RCC 7860 (cell line): ENCODE measurements around the gene DCLRE1A.
"Not testable (repeated sequence)": the region's sequence is repeated elsewhere in the genome, so short reads cannot be mapped to it uniquely, and the experiment has no call there.

Experiments
- DNase-seq: peaks from one replicate; pipeline ENCODE4 v3.0.0-alpha.2; 2015; ENCODE audit warnings: low spot score
- FAIRE-seq: peaks from 2 replicates; lab custom pipeline; 2012; peaks lifted over from hg19 to GRCh38; lab: Jason Lieb, UNC

The DCLRE1A gene

DNA sequence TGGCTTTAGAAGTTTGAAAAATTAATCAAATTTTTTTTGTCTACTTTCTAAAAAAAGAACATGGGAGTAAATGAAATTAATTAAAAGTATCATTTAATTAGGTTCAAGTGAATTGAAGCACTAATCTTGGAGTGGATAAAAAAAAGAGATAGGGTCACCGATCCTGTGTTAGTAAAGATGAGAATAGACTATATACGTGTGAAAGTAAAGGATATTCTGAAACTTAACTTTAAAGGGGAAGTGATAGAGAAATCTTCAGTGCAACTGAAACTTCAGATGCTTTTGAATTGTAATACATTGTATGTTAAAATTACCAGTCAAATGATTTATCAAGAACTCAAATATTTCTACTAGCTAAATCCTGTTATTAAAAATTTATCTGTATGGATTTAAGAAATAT is 5.4 kb upstream of the DCLRE1A start:
- DNase-seq: no peak

DNA sequence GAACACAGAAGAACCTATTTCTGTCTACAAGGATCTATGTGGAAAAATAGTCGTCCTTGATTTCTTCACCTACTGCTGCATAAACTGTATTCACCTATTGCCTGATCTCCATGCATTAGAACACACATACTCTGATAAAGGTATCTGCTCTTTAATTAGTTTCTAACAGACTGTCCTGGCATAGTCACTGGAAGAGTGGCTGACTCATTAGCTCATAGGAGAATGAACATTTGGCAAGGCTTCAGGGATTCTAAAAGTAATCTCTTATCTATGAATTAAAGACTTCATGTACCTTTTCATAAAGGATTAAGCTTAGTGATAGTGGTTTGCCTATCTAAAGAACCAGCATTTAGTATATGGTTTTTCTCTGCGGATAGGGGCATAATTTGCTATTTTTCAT is 4.7 kb upstream of the DCLRE1A start:
- FAIRE-seq (no peak), DNase-seq (no peak)

More for the DNA sequence above, 5.4 kb upstream of the DCLRE1A start:
- no peak for FAIRE-seq

- FAIRE-seq (no peak), DNase-seq (no peak)
These were observed 3.3 kb upstream of the DCLRE1A start for GRCh38 chr10:113857210-113857609.

DNA sequence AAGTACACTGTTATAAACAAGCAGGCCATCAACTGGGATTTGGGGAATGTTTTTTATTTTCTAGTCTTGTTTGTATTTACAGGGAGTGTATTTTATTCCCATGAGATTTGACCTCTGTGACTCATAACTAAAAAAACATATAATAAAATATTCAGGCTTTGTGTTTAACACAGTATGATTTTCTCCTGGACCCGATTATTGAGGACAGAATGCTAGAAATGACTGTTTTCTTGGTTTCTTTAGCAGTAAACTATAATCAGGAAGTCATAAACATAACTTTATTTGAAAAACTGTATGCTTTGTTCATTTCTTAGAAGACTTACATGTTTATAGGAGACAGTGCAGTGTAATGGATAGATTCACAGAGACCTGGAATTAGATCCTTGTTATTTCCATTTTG is 2.7 kb upstream of the DCLRE1A start:
- DNase-seq (no peak), FAIRE-seq (no peak)

GRCh38 chr10:113854761-113855588 is 1.1 kb upstream of the DCLRE1A start:
- FAIRE-seq: no peak
- peak; percentile 33 for DNase-seq

GRCh38 chr10:113853578-113854012 is 287 bp downstream of the DCLRE1A start:
- no peak for FAIRE-seq
- no peak for DNase-seq

DNA sequence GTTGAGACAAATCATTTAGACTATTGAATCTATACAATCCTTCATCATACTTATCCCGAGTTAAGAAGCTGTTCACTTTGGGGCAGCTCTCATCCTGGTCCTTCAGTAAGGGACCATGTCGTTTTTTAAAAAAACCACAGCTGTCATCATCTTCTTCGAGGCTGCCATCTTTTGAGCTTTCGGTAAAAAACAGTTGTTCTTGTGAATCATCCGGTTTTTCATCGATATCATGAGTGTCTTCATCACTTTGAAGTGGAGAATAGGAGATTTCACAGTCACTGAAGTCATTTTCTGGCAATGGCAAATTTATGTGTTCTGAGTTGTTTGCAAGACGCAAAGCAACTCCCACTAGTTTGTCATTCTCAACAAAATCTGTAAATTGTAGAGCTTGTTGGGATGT is 3.9 kb downstream of the DCLRE1A start:
- FAIRE-seq: no peak
- DNase-seq: no peak

DNA sequence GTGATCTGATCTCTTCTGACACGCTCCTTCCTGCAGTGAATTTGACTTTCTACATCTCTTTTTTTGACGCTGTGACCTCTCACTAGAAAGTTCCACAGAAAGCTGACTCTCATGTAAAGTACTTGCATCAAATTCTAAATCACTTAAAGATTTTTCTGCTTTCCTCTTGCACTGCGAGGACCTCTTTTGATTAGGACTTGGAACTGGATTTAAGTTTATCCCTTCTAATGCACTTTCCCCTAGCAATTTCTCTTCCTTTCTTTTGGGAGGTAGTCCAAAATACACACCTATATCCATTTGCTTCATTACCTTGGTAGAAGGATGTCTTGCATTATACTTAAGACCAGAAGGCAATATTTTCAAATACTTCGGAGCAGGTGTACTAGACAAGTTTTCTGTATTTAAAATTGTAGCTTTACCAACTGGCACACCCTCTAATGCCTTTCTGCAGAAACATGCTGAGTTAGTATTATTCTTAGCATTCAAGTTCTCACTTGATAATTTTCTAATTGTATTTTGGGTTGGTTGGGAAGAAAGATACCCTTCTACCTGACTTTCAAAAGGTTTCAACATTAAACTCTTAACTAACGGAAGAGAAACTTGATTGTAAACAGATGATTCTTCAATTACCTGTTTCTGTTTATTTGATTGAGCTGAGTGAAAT is 4.6 kb downstream of the DCLRE1A start:
- DNase-seq: no peak
- FAIRE-seq: no peak

- DNase-seq (no peak), FAIRE-seq (no peak)
These were observed 7.8 kb downstream of the DCLRE1A start for GRCh38 chr10:113846036-113846435.

- DNase-seq (no peak), FAIRE-seq (no peak)
These were observed 9.9 kb downstream of the DCLRE1A start for GRCh38 chr10:113843972-113844485.

- FAIRE-seq (no peak), DNase-seq (no peak)
These were observed 11.7 kb downstream of the DCLRE1A start for GRCh38 chr10:113842171-113842570.

DNA sequence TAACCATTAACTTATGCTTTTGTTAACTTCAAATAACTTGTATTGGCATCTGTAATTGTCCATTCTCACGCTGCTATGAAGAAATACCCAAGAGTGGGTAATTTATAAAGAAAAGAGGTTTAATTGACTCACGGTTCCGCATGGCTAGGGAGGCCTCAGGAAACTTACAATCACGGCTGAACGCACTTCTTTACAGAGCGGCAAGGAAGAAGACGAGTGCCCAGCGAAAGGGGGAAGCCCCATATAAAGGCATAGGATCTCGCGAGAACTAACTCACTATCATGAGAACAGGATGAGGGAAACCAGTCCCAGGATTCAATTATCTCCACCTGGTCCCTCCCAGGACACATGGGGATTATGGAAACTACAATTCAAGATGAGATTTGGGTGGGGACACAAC is 25.3 kb downstream of the DCLRE1A start:
- FAIRE-seq, DNase-seq: not testable (repeated sequence)

DNA sequence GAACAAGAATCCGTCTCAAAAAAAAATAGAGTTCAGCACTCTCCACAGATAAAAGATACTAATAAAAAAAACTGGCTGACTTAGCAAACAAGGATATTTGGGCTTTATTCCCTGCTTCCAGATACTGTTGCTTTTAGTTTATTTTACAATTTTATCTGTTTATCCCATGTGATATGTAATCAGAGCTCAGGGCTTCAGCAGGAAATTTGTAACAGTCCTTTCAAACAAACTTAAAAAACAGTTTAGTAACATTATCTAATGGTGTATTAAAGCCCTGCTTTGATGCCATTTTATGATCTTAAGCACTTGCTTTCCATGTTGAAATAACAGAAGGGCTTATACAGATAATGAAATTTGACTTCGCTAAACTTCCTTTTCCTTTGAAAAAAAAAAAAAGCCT is 28.1 kb downstream of the DCLRE1A start:
- FAIRE-seq (no peak), DNase-seq (no peak)

DNA sequence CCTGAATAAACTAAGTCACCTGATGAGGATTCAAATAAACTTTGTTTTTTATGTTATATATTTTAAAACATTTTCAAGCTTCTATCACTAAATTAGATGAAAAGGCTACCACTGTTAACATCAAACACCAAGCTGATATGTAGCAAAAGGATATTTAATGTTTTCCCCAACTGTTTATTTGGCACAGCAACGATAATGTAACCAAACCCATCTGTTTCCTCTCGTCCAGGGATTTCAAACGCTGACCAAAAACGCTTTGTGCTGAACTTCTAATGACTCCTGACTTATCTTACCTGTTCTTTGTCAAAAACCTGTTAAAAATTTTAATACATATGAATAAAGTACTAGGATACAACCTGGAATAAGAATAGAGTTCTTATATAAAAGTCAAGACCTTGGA is 30.5 kb downstream of the DCLRE1A start:
- no peak for DNase-seq
- FAIRE-seq: no peak

DNA sequence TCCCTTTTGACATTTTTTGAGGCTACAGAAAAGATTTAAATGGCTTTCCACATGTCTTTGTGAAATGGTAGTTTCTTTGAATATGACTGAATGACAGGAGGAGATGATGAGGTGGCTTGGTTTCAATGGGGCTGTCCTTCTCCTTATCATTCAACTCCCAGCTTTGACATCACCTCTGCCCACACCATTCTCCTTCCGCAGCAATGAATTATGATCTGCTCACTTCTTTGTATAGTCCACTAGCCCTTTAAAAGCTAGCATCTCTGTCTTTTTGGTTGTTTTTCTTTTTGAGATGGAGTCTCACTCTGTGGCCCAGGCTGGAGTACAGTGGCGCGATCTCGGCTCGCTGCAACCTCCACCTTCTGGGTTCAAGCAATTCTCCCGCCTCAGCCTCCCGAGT is 31.7 kb downstream of the DCLRE1A start:
- FAIRE-seq (no peak), DNase-seq (no peak)

- not testable (repeated sequence) for FAIRE-seq, DNase-seq
These were observed 32.6 kb downstream of the DCLRE1A start for GRCh38 chr10:113821306-113821705.

GRCh38 chr10:113820507-113820906 is 33.4 kb downstream of the DCLRE1A start:
- no peak for FAIRE-seq
- no peak for DNase-seq

- FAIRE-seq (no peak), DNase-seq (no peak)
These were observed 33.9 kb downstream of the DCLRE1A start for GRCh38 chr10:113819989-113820388.

DNA sequence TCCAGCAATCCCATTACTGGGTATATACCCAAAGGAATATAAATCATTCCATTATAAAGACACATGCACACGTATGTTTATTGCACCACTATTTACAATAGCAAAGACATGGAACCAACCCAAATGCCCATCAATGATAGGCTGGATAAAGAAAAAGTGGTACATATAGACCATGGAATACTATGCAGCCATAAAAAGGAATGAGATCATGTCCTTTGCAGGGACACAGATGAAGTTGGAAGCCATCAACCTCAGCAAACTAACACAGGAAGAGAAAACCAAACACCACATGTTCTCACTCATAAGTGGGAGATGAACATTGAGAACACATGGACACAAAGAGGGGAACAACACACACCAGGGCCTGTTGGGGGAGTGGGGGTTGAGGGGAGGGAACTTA is 39.2 kb downstream of the DCLRE1A start:
- DNase-seq, FAIRE-seq: not testable (repeated sequence)

GRCh38 chr10:113808168-113808567 is 45.7 kb downstream of the DCLRE1A start:
- no peak for FAIRE-seq
- DNase-seq: no peak

DNA sequence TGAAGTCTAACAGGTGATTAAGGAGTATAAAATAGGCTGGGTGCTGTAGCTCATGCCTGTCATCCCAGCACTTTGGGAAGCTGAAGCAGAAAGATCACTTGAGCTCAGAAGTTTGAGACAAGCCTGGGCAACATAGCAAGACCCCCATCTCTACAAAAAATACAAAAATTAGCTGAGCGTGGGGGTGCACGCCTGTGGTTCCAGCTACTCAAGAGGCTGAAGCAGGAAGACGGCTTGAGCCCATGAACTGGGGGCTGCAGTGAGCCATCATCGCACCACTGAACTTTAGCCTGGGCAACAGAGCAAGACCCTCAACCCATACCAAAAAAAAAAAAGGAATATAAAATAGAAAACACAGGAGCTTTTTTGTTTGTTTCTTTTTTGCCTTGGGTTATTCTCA is 47.4 kb downstream of the DCLRE1A start:
- no peak for DNase-seq
- FAIRE-seq: no peak

DNA sequence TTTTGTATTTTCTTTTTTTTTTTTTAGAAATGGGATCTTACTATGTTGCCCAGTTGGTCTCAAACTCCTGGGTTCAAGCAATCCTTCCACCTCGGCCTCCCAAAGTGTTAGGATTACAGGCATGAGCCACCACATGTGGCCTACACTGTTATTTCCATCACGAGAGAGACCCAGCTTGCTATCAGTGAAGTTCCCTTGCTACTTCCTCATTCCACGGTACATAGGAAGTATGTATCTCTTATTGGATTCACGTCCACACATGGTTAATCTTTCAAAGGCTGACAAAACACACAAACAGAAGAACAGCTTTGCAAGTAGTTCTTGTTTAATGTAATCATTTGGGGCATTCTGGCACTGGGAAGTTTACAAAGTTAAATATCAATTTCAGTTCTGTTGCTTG is 50.9 kb downstream of the DCLRE1A start:
- FAIRE-seq (no peak), DNase-seq (no peak)
